ENCODE measurements around the gene SWAP70.

SWAP70 gene

DNA sequence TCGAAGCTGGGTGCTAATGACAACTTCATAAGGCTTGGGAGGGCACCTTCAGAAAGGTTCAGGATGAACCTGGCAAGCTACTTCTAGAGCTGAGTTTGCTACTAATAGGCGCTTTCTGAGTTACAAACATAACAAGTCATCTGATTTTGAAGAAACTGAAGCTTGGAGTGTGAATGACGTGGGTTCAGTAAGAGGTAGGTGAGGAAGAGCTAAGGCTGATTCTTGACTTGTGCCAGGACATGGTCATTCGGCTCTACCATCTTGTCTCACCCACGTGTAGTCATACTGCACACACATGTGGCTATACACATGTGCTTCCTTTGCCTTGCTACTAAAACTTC is 56.4 kb downstream of the SWAP70 start:
- Histone ChIP-seq H3K4me1 (ENCODE audit: control insufficient read depth, insufficient read depth, low read length, poor library complexity, severe bottlenecking) (no peaks in the 10 kb centered on the region), H3K36me3 (ENCODE audit: control insufficient read depth, insufficient read depth, low read length) (peaks cover 33% of the 10 kb centered on the region), H3K9me3 (ENCODE audit: control insufficient read depth, low read length) (no peaks in the 10 kb centered on the region), H3K27ac (ENCODE audit: low read depth, low read length, severe bottlenecking) (no peak overlapping the region), H3K4me3 (ENCODE audit: extremely low read depth, insufficient read depth, low read length, poor library complexity, severe bottlenecking) (no peak overlapping the region)
- 92 to 97% methylated on average over 4 to 5 of the region's 5 CpGs for WGBS, 2 experiments (ENCODE audit: insufficient coverage in 2 of 2)

DNA sequence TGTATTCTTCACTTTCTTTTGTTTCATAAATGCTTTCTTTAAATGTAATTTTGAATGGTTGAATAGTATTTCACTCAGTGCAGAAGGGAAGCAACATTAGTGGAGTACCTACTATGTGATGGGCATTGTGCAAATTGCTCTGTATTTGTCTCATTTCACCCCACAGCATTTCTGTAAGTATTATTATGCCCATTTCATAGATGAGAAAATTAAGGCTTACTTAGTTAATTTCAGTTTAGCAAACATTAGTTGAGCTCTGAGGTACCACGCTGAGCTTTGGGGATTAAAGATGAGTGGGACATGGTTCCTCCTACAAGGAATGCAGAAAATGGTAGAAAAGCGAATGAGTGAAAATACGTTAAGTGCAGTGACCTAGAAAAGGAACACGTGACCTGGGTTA is 58.1 kb downstream of the SWAP70 start:
- H3K9me3 ChIP-seq (ENCODE audit: control insufficient read depth, low read length) = no peaks in the 10 kb centered on the region
- WGBS, 2 experiments (ENCODE audit: insufficient coverage in 2 of 2) = 98% methylated on average over 3 to 4 of the region's 4 CpGs
- H3K27ac ChIP-seq (ENCODE audit: low read depth, low read length, severe bottlenecking) = no peak overlapping the region
- H3K4me3 ChIP-seq (ENCODE audit: extremely low read depth, insufficient read depth, low read length, poor library complexity, severe bottlenecking) = no peak overlapping the region
- H3K36me3 ChIP-seq (ENCODE audit: control insufficient read depth, insufficient read depth, low read length) = peaks cover 19% of the 10 kb centered on the region
- peaks cover 5% of the 10 kb centered on the region for H3K4me1 ChIP-seq (ENCODE audit: control insufficient read depth, insufficient read depth, low read length, poor library complexity, severe bottlenecking)

DNA sequence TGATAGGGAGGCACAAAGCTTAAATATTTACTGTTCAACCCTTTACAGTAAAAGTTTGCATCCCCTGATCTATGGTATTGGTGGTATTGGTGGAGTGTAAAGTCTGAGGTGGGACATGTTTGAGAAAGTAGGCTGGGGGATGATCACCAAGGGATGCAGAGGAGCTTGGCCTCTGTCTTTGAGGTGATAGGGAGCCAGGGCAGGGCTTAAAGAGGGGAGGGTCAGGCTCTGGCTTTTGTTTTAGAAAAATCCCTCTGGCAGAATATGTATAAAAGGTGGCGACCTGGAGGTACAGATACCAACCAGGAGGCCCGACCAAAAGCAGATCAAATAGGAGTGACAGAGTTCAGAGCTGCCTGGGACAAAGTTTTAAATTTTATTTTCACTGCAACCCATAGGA is 59.0 kb downstream of the SWAP70 start:
- 100% methylated on average over 1 of the region's 2 CpGs for WGBS, 2 experiments (ENCODE audit: insufficient coverage in 2 of 2)
- no peak overlapping the region for H3K27ac ChIP-seq (ENCODE audit: low read depth, low read length, severe bottlenecking)
- peaks cover 26% of the 10 kb centered on the region for H3K36me3 ChIP-seq (ENCODE audit: control insufficient read depth, insufficient read depth, low read length)
- H3K4me1 ChIP-seq (ENCODE audit: control insufficient read depth, insufficient read depth, low read length, poor library complexity, severe bottlenecking) = peaks cover 5% of the 10 kb centered on the region
- no peak overlapping the region for H3K4me3 ChIP-seq (ENCODE audit: extremely low read depth, insufficient read depth, low read length, poor library complexity, severe bottlenecking)
- no peaks in the 10 kb centered on the region for H3K9me3 ChIP-seq (ENCODE audit: control insufficient read depth, low read length)

DNA sequence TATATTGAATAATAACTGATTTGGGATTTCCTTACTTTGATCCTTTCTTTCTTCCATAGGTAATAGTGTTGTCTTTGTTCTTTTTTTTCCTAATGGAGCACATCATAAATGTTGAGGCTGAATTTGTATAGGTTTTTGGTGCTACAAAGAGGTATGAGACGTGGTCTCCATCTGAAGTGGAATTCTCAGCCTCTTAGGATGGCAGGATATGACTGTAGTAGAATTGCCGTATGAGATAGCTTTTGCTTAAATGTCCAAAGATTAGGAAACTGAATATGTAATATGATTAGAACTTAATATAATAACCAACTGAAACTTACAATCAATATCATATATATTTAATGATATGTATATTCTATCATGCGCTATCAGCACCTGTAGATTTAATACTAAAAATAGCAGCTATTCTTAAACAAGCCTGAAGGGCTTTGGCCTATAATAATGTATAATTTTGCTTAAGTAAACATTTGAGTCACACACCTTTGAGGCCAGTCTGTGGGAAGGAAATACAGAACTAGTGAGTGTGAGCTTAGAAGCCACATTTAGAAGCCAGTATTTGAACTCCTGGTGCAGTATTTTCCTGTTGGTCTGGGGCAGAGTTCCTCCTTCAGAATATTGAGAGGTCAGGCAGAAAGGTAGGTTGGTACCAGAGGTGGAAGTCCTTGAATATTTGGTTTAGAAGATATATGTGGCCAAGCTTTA is 62.6 kb downstream of the SWAP70 start:
- no CpG with 5 or more reads among the region's 3 CpGs for WGBS, 2 experiments (ENCODE audit: insufficient coverage in 2 of 2)
- Histone ChIP-seq H3K4me3 (ENCODE audit: extremely low read depth, insufficient read depth, low read length, poor library complexity, severe bottlenecking) (no peak overlapping the region), H3K36me3 (ENCODE audit: control insufficient read depth, insufficient read depth, low read length) (peaks cover 40% of the 10 kb centered on the region), H3K4me1 (ENCODE audit: control insufficient read depth, insufficient read depth, low read length, poor library complexity, severe bottlenecking) (peaks cover 5% of the 10 kb centered on the region), H3K9me3 (ENCODE audit: control insufficient read depth, low read length) (no peaks in the 10 kb centered on the region), H3K27ac (ENCODE audit: low read depth, low read length, severe bottlenecking) (no peak overlapping the region)

DNA sequence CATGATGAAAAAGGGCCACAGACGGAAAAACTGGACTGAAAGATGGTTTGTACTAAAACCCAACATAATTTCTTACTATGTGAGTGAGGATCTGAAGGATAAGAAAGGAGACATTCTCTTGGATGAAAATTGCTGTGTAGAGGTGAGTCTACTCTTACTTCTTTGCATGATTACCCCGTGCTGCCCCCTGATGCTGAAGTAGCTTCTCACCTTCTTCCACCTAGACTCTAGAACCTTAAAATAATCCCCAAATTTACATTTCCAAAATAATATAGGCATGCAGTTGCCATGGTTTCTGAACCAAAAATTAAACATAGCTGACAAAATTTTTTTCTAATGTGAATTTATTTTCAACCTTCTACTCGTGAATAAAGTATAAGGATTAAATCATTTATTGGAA is 64.2 kb downstream of the SWAP70 start:
- Histone ChIP-seq H3K9me3 (ENCODE audit: control insufficient read depth, low read length) (no peaks in the 10 kb centered on the region), H3K27ac (ENCODE audit: low read depth, low read length, severe bottlenecking) (no peak overlapping the region), H3K36me3 (ENCODE audit: control insufficient read depth, insufficient read depth, low read length) (peaks cover 49% of the 10 kb centered on the region), H3K4me3 (ENCODE audit: extremely low read depth, insufficient read depth, low read length, poor library complexity, severe bottlenecking) (no peak overlapping the region), H3K4me1 (ENCODE audit: control insufficient read depth, insufficient read depth, low read length, poor library complexity, severe bottlenecking) (peaks cover 5% of the 10 kb centered on the region)
- no CpG with 5 or more reads among the region's 3 CpGs for WGBS, 2 experiments (ENCODE audit: insufficient coverage in 2 of 2)

DNA sequence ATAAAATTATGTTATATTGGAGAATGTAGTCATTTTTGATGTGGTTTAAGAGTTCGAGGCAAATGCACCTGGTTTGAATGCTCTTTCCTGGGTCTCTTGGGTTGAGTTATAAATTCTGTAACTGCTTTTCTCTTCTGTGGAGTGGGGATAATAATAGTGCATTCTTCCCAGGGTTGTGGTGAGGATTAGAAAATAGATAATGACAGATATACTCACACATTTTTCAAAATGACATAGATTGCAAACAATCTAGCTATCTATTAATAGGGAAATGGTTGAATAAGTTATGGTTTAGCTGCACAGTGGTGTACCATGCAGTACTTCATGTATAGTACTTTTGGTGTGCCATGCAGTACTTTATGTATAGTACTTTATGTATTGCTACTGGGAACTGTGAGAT is 67.4 kb downstream of the SWAP70 start:
- WGBS, 2 experiments (ENCODE audit: insufficient coverage in 2 of 2) = 86 to 100% methylated on average over 1 of the region's 1 CpG
- H3K4me3 ChIP-seq (ENCODE audit: extremely low read depth, insufficient read depth, low read length, poor library complexity, severe bottlenecking) = no peak overlapping the region
- H3K36me3 ChIP-seq (ENCODE audit: control insufficient read depth, insufficient read depth, low read length) = peaks cover 71% of the 10 kb centered on the region
- H3K9me3 ChIP-seq (ENCODE audit: control insufficient read depth, low read length) = no peaks in the 10 kb centered on the region
- H3K4me1 ChIP-seq (ENCODE audit: control insufficient read depth, insufficient read depth, low read length, poor library complexity, severe bottlenecking) = peaks cover 5% of the 10 kb centered on the region
- H3K27ac ChIP-seq (ENCODE audit: low read depth, low read length, severe bottlenecking) = no peak overlapping the region

DNA sequence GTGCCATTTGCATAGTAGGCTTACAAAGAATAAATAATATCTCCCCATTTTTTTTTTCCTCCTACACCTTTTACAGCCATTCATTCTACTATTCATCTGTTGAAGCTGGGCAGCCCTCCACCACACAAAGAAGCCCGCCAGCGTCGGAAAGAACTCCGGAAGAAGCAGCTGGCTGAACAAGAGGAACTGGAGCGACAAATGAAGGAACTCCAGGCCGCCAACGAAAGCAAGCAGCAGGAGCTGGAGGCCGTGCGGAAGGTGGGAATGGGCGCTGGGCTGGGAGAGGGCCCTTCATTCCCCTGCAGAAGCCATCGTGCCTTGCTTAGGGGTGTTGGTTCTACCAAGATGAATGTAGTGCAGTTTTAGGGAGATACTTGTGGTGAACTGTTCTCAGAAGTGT is 68.6 kb downstream of the SWAP70 start:
- H3K4me1 ChIP-seq (ENCODE audit: control insufficient read depth, insufficient read depth, low read length, poor library complexity, severe bottlenecking) = peaks cover 5% of the 10 kb centered on the region
- 86 to 88% methylated on average over 6 to 9 of the region's 11 CpGs for WGBS, 2 experiments (ENCODE audit: insufficient coverage in 2 of 2)
- peaks cover 80% of the 10 kb centered on the region for H3K36me3 ChIP-seq (ENCODE audit: control insufficient read depth, insufficient read depth, low read length)
- H3K4me3 ChIP-seq (ENCODE audit: extremely low read depth, insufficient read depth, low read length, poor library complexity, severe bottlenecking) = no peak overlapping the region
- H3K9me3 ChIP-seq (ENCODE audit: control insufficient read depth, low read length) = no peaks in the 10 kb centered on the region
- no peak overlapping the region for H3K27ac ChIP-seq (ENCODE audit: low read depth, low read length, severe bottlenecking)

DNA sequence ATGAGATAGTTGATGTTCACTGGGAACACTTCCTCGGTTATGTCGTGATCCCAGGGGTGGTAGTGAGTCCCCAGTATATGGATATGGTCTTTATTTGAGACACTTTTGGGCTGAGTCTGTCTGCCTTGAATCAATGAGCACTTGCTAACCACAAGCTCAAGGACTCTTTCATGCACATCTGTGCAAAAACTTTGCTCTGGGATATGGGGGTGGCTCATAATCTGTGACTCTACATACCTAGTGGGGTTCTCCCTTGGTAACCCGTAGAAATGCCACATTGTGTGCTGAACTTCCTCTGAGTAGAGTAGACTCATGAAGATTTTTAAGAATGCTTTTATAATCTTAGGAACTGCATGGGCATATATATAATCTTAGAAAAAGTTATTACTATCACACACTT is 69.3 kb downstream of the SWAP70 start:
- 92 to 100% methylated on average over 1 to 2 of the region's 3 CpGs for WGBS, 2 experiments (ENCODE audit: insufficient coverage in 2 of 2)
- Histone ChIP-seq H3K4me3 (ENCODE audit: extremely low read depth, insufficient read depth, low read length, poor library complexity, severe bottlenecking) (no peak overlapping the region), H3K36me3 (ENCODE audit: control insufficient read depth, insufficient read depth, low read length) (peaks cover 81% of the 10 kb centered on the region), H3K27ac (ENCODE audit: low read depth, low read length, severe bottlenecking) (no peak overlapping the region), H3K9me3 (ENCODE audit: control insufficient read depth, low read length) (no peaks in the 10 kb centered on the region), H3K4me1 (ENCODE audit: control insufficient read depth, insufficient read depth, low read length, poor library complexity, severe bottlenecking) (peaks cover 5% of the 10 kb centered on the region)

DNA sequence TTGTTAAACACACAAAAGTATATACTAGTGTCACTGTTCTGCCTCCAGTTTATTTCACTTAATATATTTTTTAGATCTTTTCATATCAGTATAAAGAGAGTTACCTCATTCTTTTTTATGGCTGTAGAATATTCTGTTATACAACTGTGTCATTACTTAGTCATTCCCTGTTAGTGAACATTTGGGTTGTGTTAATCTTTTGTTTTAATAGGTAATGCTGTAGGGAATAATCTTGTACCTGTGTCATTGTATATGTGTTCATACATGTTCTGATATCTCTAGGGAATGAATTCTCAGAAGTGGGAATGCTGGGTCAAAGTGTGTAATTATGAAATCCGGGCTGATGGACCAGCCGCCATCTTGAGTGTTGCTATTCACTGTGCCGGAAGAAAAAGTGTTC is 71.4 kb downstream of the SWAP70 start:
- Histone ChIP-seq H3K4me3 (ENCODE audit: extremely low read depth, insufficient read depth, low read length, poor library complexity, severe bottlenecking) (no peak overlapping the region), H3K36me3 (ENCODE audit: control insufficient read depth, insufficient read depth, low read length) (peaks cover 86% of the 10 kb centered on the region), H3K9me3 (ENCODE audit: control insufficient read depth, low read length) (no peaks in the 10 kb centered on the region), H3K27ac (ENCODE audit: low read depth, low read length, severe bottlenecking) (no peak overlapping the region), H3K4me1 (ENCODE audit: control insufficient read depth, insufficient read depth, low read length, poor library complexity, severe bottlenecking) (peaks cover 5% of the 10 kb centered on the region)
- WGBS, 2 experiments (ENCODE audit: insufficient coverage in 2 of 2) = 94 to 100% methylated on average over 3 of the region's 3 CpGs

DNA sequence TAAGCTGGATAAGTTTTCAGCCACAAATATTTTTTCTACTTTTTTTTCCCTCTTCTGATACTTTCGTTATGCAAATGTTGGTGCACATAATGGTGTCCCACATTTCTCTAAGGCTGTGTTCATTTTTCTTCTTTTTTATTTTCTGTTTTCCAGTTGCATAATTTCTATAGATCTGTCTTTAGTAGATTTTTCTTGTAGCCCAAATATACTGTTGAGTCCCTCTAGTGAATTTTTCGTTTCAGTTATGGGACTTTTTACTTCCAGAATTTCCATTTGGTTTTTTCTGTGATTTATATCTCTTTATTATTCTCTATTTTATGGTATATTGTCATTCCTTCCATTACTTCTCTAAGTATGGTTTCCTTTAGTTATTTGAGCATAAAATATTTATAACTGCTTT is 72.0 kb downstream of the SWAP70 start:
- WGBS, 2 experiments (ENCODE audit: insufficient coverage in 2 of 2) = no CpG with 5 or more reads among the region's 2 CpGs
- no peak overlapping the region for H3K4me3 ChIP-seq (ENCODE audit: extremely low read depth, insufficient read depth, low read length, poor library complexity, severe bottlenecking)
- no peak overlapping the region for H3K27ac ChIP-seq (ENCODE audit: low read depth, low read length, severe bottlenecking)
- peaks cover 88% of the 10 kb centered on the region for H3K36me3 ChIP-seq (ENCODE audit: control insufficient read depth, insufficient read depth, low read length)
- peaks cover 5% of the 10 kb centered on the region for H3K4me1 ChIP-seq (ENCODE audit: control insufficient read depth, insufficient read depth, low read length, poor library complexity, severe bottlenecking)
- no peaks in the 10 kb centered on the region for H3K9me3 ChIP-seq (ENCODE audit: control insufficient read depth, low read length)

DNA sequence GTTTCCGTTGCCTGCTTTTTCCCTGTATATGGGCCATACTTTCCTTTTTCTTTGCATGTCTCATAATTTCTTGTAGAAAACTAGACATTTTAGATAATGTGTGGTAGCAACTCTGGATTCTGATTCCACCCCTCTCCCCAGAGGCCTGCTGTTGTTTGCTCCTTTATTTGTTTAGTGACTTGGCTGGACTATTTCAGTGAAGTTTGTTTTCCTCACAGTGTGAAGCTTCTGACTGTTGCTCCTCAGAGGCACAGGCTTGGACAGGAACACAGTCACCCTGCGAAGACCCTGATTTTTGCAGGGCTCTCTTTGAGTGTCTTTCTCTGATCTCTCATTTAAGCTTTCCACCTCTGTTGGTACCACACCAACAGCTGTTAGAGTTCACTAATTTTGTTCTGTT is 72.5 kb downstream of the SWAP70 start:
- Histone ChIP-seq H3K36me3 (ENCODE audit: control insufficient read depth, insufficient read depth, low read length) (peaks cover 92% of the 10 kb centered on the region), H3K9me3 (ENCODE audit: control insufficient read depth, low read length) (no peaks in the 10 kb centered on the region)
- WGBS, 2 experiments (ENCODE audit: insufficient coverage in 2 of 2) = 88 to 94% methylated on average over 1 of the region's 2 CpGs

More for the DNA sequence above, 72.5 kb downstream of the SWAP70 start:
- H3K4me1 ChIP-seq (ENCODE audit: control insufficient read depth, insufficient read depth, low read length, poor library complexity, severe bottlenecking) = peaks cover 5% of the 10 kb centered on the region
- H3K27ac ChIP-seq (ENCODE audit: low read depth, low read length, severe bottlenecking) = no peak overlapping the region
- H3K4me3 ChIP-seq (ENCODE audit: extremely low read depth, insufficient read depth, low read length, poor library complexity, severe bottlenecking) = no peak overlapping the region
